SK-N-SH treated with all-trans-retinoic acid at 6 μM for 48 hours (cell line): ENCODE results near the gene ACSM2A.

Experiments
- ARNTL ChIP-seq: fragments of 450-650 bp; formaldehyde crosslinking; IDR thresholded peaks from 2 replicates; pipeline ENCODE4 v1.5.0; 2020; ENCODE audit warnings: low read depth, mild to moderate bottlenecking, moderate library complexity, borderline replicate concordance
- BACH2 ChIP-seq: fragments of 250-450 bp; sonication (Bioruptor Pico); IDR thresholded peaks from 2 replicates; pipeline ENCODE4 v1.9.0; 2021; ENCODE audit warnings: mild to moderate bottlenecking, borderline replicate concordance
- ESRRG ChIP-seq: fragments of 250-450 bp; sonication (Bioruptor Pico); IDR thresholded peaks from 2 replicates; pipeline ENCODE4 v1.6.1; 2021; ENCODE audit warnings: mild to moderate bottlenecking
- PPARA ChIP-seq: fragments of 250-450 bp; sonication (Bioruptor Pico); IDR thresholded peaks from 2 replicates; pipeline ENCODE4 v1.5.0; 2020; ENCODE audit warnings: mild to moderate bottlenecking, borderline replicate concordance
- ZC3H10 ChIP-seq: fragments of 250-450 bp; sonication (Bioruptor Pico); IDR thresholded peaks from 2 replicates; pipeline ENCODE4 v1.5.1; 2021; ENCODE audit warnings: mild to moderate bottlenecking, moderate library complexity
- ZFP3 ChIP-seq: fragments of 250-450 bp; sonication (Bioruptor Pico); IDR thresholded peaks from 2 replicates; pipeline ENCODE4 v1.5.0; 2020; ENCODE audit warnings: mild to moderate bottlenecking, moderate library complexity
- ZFP30 ChIP-seq: fragments of 450-650 bp; formaldehyde crosslinking; IDR thresholded peaks from 2 replicates; pipeline ENCODE4 v1.5.0; 2022; ENCODE audit warnings: mild to moderate bottlenecking, moderate library complexity
- ZNF565 ChIP-seq: fragments of 450-650 bp; formaldehyde crosslinking; conservative IDR thresholded peaks from 2 replicates; pipeline ENCODE4 v1.5.0; 2020; ENCODE audit warnings: low read depth, mild to moderate bottlenecking, moderate library complexity
- ZNF70 ChIP-seq: fragments of 450-650 bp; formaldehyde crosslinking; IDR thresholded peaks from 2 replicates; pipeline ENCODE4 v1.5.0; 2020; ENCODE audit warnings: mild to moderate bottlenecking, moderate library complexity
- TF ChIP-seq, protein P1 (sequence below): fragments of 250-450 bp; sonication (Bioruptor Pico); IDR thresholded peaks from 2 replicates; pipeline ENCODE4 v1.8.0; 2020; ENCODE audit warnings: mild to moderate bottlenecking, moderate library complexity, borderline replicate concordance
- TF ChIP-seq, protein P2 (sequence below): fragments of 250-450 bp; sonication (Bioruptor Pico); IDR thresholded peaks from 2 replicates; pipeline ENCODE4 v1.5.1; 2020; ENCODE audit warnings: low read depth, mild to moderate bottlenecking, moderate library complexity

DNA sequence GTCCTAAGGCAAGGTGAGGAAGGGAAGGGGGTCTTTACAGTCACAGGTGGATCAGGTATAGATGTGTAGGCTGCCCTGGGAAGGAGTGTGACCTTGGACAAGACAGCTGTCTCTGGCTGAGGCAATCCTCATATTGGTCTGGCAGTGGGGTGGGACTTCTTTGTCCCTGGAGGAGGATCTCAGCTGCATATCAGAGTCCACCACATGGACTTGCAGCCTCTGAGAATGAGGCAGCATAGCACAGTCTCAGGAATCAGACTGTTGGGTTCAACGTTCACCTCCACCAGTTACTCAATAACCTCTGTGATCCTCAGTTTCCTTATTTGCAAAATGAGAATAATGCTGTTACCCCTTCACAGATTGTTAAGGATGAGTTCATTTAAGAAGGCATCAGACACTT lies 33.4 kb downstream of the ACSM2A start:
- TF ChIP-seq ZNF70 (CRISPR knock-in tag) (no peak), ZFP3 (no peak), ESRRG (CRISPR knock-in tag) (no peak), ZNF565 (no peak), ZFP30 (CRISPR knock-in tag) (no peak), ARNTL (no peak), ZC3H10 (CRISPR knock-in tag) (no peak), BACH2 (CRISPR knock-in tag) (no peak), PPARA (CRISPR knock-in tag) (no peak)
- TF ChIP-seq, protein P1, sequence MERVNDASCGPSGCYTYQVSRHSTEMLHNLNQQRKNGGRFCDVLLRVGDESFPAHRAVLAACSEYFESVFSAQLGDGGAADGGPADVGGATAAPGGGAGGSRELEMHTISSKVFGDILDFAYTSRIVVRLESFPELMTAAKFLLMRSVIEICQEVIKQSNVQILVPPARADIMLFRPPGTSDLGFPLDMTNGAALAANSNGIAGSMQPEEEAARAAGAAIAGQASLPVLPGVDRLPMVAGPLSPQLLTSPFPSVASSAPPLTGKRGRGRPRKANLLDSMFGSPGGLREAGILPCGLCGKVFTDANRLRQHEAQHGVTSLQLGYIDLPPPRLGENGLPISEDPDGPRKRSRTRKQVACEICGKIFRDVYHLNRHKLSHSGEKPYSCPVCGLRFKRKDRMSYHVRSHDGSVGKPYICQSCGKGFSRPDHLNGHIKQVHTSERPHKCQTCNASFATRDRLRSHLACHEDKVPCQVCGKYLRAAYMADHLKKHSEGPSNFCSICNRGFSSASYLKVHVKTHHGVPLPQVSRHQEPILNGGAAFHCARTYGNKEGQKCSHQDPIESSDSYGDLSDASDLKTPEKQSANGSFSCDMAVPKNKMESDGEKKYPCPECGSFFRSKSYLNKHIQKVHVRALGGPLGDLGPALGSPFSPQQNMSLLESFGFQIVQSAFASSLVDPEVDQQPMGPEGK: no peak
- TF ChIP-seq, protein P2, sequence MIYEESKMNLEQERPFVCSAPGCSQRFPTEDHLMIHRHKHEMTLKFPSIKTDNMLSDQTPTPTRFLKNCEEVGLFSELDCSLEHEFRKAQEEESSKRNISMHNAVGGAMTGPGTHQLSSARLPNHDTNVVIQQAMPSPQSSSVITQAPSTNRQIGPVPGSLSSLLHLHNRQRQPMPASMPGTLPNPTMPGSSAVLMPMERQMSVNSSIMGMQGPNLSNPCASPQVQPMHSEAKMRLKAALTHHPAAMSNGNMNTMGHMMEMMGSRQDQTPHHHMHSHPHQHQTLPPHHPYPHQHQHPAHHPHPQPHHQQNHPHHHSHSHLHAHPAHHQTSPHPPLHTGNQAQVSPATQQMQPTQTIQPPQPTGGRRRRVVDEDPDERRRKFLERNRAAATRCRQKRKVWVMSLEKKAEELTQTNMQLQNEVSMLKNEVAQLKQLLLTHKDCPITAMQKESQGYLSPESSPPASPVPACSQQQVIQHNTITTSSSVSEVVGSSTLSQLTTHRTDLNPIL (CRISPR knock-in tag): no peak
